HL-60 (cell line): ENCODE data around the gene AKAP7.

Experiments
- CTCF ChIP-seq: IDR thresholded peaks from one replicate; pipeline ENCODE4 v1.5.1; 2011; ENCODE audit warnings: low read length, control low read depth, inconsistent platforms; ENCODE audit not compliant: insufficient read depth
- REST ChIP-seq: IDR thresholded peaks from 2 replicates; pipeline ENCODE4 v1.6.1; 2012; ENCODE audit warnings: low read depth; ENCODE audit not compliant: insufficient replicate concordance

- TF ChIP-seq CTCF, result no peak
- no peak for TF ChIP-seq REST
These were observed 32.5 kb downstream of the AKAP7 start for GRCh38 chr6:131167773-131168172.
